Measurements from ENCODE around the gene ILDR1.
"Not testable (repeated sequence)": the region's sequence is repeated elsewhere in the genome, so short reads cannot be mapped to it uniquely, and the experiment has no call there.

ILDR1 gene

GRCh38 chr3:121938141-121938855, 83.7 kb downstream of the ILDR1 start:
- DNase-seq: not testable (repeated sequence)
